IMR-90 (cell line): ENCODE results near the gene SURF2. TPM values are rescaled to one million over a fixed set of nuclear protein-coding genes. Genes with fewer than 3 reads are reported as not detected.
A peak's percentile ranks its signal among the peaks of the same experiment; 100 is the strongest.

Experiments used
- ATAC-seq: fragments of 200-7000 bp; cut with Tn5 transposase; 2 replicates; pipeline ENCODE4 v1.9.1; 2020; ENCODE audit warnings: low read depth, mild to moderate bottlenecking, moderate library complexity
- BruUV-seq: library from RNA; stranded (reverse); fragments of 400-500 nt; replicated peaks from 2 replicates; lab custom pipeline; 2021; lab: Mats Ljungman, UMichigan
- CTCF ChIA-PET: fragments of 300-600 bp; formaldehyde crosslinking; extraction: SDS; loops from one replicate; lab custom pipeline; 2021; ENCODE audit warnings: antibody characterized with exemption; lab: Yijun Ruan, JAX
- POLR2A ChIA-PET: fragments of 300-600 bp; sonication (Branson Sonifier 250); formaldehyde crosslinking; loops from one replicate; lab custom pipeline; 2022; ENCODE audit warnings: antibody characterized with exemption; ENCODE audit not compliant: unreplicated experiment; lab: Charles Lee
- DNase-seq: peaks from one replicate; pipeline ENCODE4 v3.0.0; 2013
- H2AFZ ChIP-seq: replicated peaks from 2 replicates; pipeline ENCODE3; 2013; ENCODE audit warnings: low read length, mild to moderate bottlenecking; ENCODE audit not compliant: poor library complexity
- H2AK5ac ChIP-seq: 2 replicates; pipeline ENCODE4 v1.6.1; 2013; ENCODE audit warnings: low read depth, low read length, inconsistent platforms
- H2AK9ac ChIP-seq: replicated peaks from 2 replicates; pipeline ENCODE3; 2013; ENCODE audit warnings: mild to moderate bottlenecking, low read depth, low read length, moderate library complexity; ENCODE audit not compliant: poor library complexity
- H2BK120ac ChIP-seq: 2 replicates; pipeline ENCODE4 v1.6.1; 2013; ENCODE audit warnings: low read depth, low read length, inconsistent platforms
- H2BK15ac ChIP-seq: 3 replicates; pipeline ENCODE4 v1.6.1; 2013; ENCODE audit warnings: low read depth, low read length, inconsistent platforms
- H2BK20ac ChIP-seq: 2 replicates; pipeline ENCODE4 v1.6.1; 2013; ENCODE audit warnings: low read depth, mild to moderate bottlenecking, inconsistent platforms, low read length, moderate library complexity
- H2BK5ac ChIP-seq: 2 replicates; pipeline ENCODE4 v1.6.1; 2013; ENCODE audit warnings: mild to moderate bottlenecking, low read depth, low read length, inconsistent platforms; ENCODE audit not compliant: poor library complexity, severe bottlenecking
- H3K14ac ChIP-seq: replicated peaks from 2 replicates; pipeline ENCODE4 v1.6.1; 2013; ENCODE audit warnings: low read depth, low read length, inconsistent platforms
- H3K18ac ChIP-seq: 2 replicates; pipeline ENCODE4 v1.6.1; 2013; ENCODE audit warnings: low read depth, low read length, control low read depth
- H3K23ac ChIP-seq: 2 replicates; pipeline ENCODE4 v1.6.1; 2013; ENCODE audit warnings: low read depth, low read length, inconsistent platforms
- H3K27ac ChIP-seq: 2 replicates; pipeline ENCODE4 v1.5.1; 2013; ENCODE audit warnings: mild to moderate bottlenecking, control low read depth, low read length; ENCODE audit not compliant: insufficient read depth
- H3K27me3 ChIP-seq: 2 replicates; pipeline ENCODE4 v1.6.1; 2013; ENCODE audit warnings: low read length; ENCODE audit not compliant: control insufficient read depth, insufficient read depth
- H3K36me3 ChIP-seq: 2 replicates; pipeline ENCODE4 v1.6.1; 2013; ENCODE audit warnings: low read length, mixed read lengths; ENCODE audit not compliant: control insufficient read depth, insufficient read depth
- H3K4ac ChIP-seq: 2 replicates; pipeline ENCODE4 v1.6.1; 2013; ENCODE audit warnings: low read depth, low read length, inconsistent platforms
- H3K4me1 ChIP-seq: 2 replicates; pipeline ENCODE4 v1.6.1; 2013; ENCODE audit warnings: low read length, mixed read lengths; ENCODE audit not compliant: control insufficient read depth, insufficient read depth
- H3K4me2 ChIP-seq: 2 replicates; pipeline ENCODE4 v1.6.1; 2013; ENCODE audit warnings: low read depth, mild to moderate bottlenecking, control low read depth, low read length, moderate library complexity
- H3K4me3 ChIP-seq: 2 replicates; pipeline ENCODE4 v1.5.1; 2013; ENCODE audit warnings: low read depth, mild to moderate bottlenecking, control low read depth, low read length, moderate library complexity; ENCODE audit not compliant: insufficient read depth
- H3K56ac ChIP-seq: 2 replicates; pipeline ENCODE4 v1.6.1; 2013; ENCODE audit warnings: low read length, inconsistent platforms; ENCODE audit not compliant: insufficient read depth; ENCODE audit errors: extremely low read depth
- H3K79me1 ChIP-seq, 2 experiments: 2 replicates each; pipeline ENCODE4 v1.6.1; 2013; ENCODE audit warnings: low read length in 2 of 2, inconsistent platforms in 1 of 2, low read depth in 1 of 2
- H3K9ac ChIP-seq: 2 replicates; pipeline ENCODE4 v1.6.1; 2013; ENCODE audit warnings: low read depth, low read length, control low read depth
- H3K9me1 ChIP-seq: 2 replicates; pipeline ENCODE4 v1.6.1; 2013; ENCODE audit warnings: low read length, inconsistent platforms; ENCODE audit not compliant: insufficient read depth
- H3K9me3 ChIP-seq: 2 replicates; pipeline ENCODE4 v1.6.1; 2013; ENCODE audit warnings: low read length; ENCODE audit not compliant: control insufficient read depth, insufficient read depth
- H4K20me1 ChIP-seq: 2 replicates; pipeline ENCODE4 v1.6.1; 2013; ENCODE audit warnings: low read length, inconsistent platforms; ENCODE audit not compliant: insufficient read depth
- H4K5ac ChIP-seq: 2 replicates; pipeline ENCODE4 v1.6.1; 2013; ENCODE audit warnings: mild to moderate bottlenecking, low read depth, low read length, control low read depth
- H4K8ac ChIP-seq, 2 experiments: 2 replicates each; pipeline ENCODE4 v1.6.1; 2013; ENCODE audit warnings: low read depth in 2 of 2, low read length in 2 of 2, control low read depth in 1 of 2, inconsistent platforms in 1 of 2
- H4K91ac ChIP-seq: 2 replicates; pipeline ENCODE4 v1.6.1; 2013; ENCODE audit warnings: low read depth, low read length, inconsistent platforms; ENCODE audit not compliant: insufficient read depth
- BHLHE40 ChIP-seq: fragments of 150-350 bp; IDR thresholded peaks from 2 replicates; pipeline ENCODE4 v1.6.1; 2016; ENCODE audit warnings: mild to moderate bottlenecking, low read depth, low read length
- CEBPB ChIP-seq: IDR thresholded peaks from 2 replicates; pipeline ENCODE4 v1.6.1; 2012; ENCODE audit warnings: low read depth, low read length, improper control_type of control experiment
- CHD1 ChIP-seq: IDR thresholded peaks from 2 replicates; pipeline ENCODE4 v1.6.1; 2012; ENCODE audit warnings: low read depth, low read length, improper control_type of control experiment
- CTCF ChIP-seq: conservative IDR thresholded peaks from 2 replicates; pipeline ENCODE4 v1.5.1; 2012; ENCODE audit warnings: mild to moderate bottlenecking, low read depth, low read length, improper control_type of control experiment
- FOS ChIP-seq: fragments of 150-350 bp; IDR thresholded peaks from 2 replicates; pipeline ENCODE4 v1.6.1; 2016; ENCODE audit warnings: low read depth, low read length
- MAFK ChIP-seq: IDR thresholded peaks from 2 replicates; pipeline ENCODE4 v1.6.1; 2012; ENCODE audit warnings: low read depth, low read length, improper control_type of control experiment
- MAZ ChIP-seq: IDR thresholded peaks from 2 replicates; pipeline ENCODE4 v1.6.1; 2012; ENCODE audit warnings: low read depth, mild to moderate bottlenecking, low read length, improper control_type of control experiment, moderate library complexity, borderline replicate concordance
- MXI1 ChIP-seq: IDR thresholded peaks from 2 replicates; pipeline ENCODE4 v1.6.1; 2012; ENCODE audit warnings: low read depth, mild to moderate bottlenecking, low read length, moderate library complexity, borderline replicate concordance
- POLR2A ChIP-seq: IDR thresholded peaks from 2 replicates; pipeline ENCODE4 v1.6.1; 2012; ENCODE audit warnings: mild to moderate bottlenecking, low read depth, low read length
- RAD21 ChIP-seq: IDR thresholded peaks from 2 replicates; pipeline ENCODE4 v1.6.1; 2012; ENCODE audit warnings: low read length, improper control_type of control experiment
- RCOR1 ChIP-seq: IDR thresholded peaks from 2 replicates; pipeline ENCODE4 v1.6.1; 2012; ENCODE audit warnings: mild to moderate bottlenecking, low read length, improper control_type of control experiment; ENCODE audit not compliant: insufficient replicate concordance
- RFX5 ChIP-seq: IDR thresholded peaks from 2 replicates; pipeline ENCODE4 v1.8.0; 2012; ENCODE audit warnings: low read depth, mild to moderate bottlenecking, low read length, moderate library complexity
- SMC3 ChIP-seq: fragments of 150-350 bp; IDR thresholded peaks from 2 replicates; pipeline ENCODE4 v1.6.1; 2016; ENCODE audit warnings: low read depth, mild to moderate bottlenecking, antibody characterized with exemption, low read length, moderate library complexity
- USF2 ChIP-seq: fragments of 150-350 bp; IDR thresholded peaks from 2 replicates; pipeline ENCODE4 v1.6.1; 2017; ENCODE audit warnings: mild to moderate bottlenecking, antibody characterized with exemption, low read length, low read depth
- WGBS, 2 experiments: methylation state at CpG; one replicate each; pipeline versions ENCODE4 v1.1.5 to v1.1.7; 2013; ENCODE audit warnings: missing lambda C conversion rate in 2 of 2; ENCODE audit not compliant: insufficient read length in 1 of 2; ENCODE audit errors: extremely low coverage in 2 of 2; 5-methylcytosine and 5-hydroxymethylcytosine counted together
- dilution Hi-C: fragments of 300-500 bp; cut with HindIII; formaldehyde crosslinking; loops from one replicate; pipeline ENCODE4 v1.14.3; 2018; ENCODE audit warnings: low sequenced_read_pairs; ENCODE audit not compliant: unreplicated experiment
- in situ Hi-C: fragments of 300-500 bp; cut with MboI; formaldehyde crosslinking; loops from 3 replicates; pipeline ENCODE4 v1.14.3; 2019; ENCODE audit warnings: low sequenced_read_pairs, inconsistent platforms, mixed read lengths
- intact Hi-C: fragments of 100-400 bp; cut with micrococcal nuclease; formaldehyde crosslinking; loops from 2 replicates; pipeline ENCODE4 v1.10.0; 2022
- polyA plus RNA-seq, 3 experiments: library from polyadenylated mRNA; depleted of rRNA; stranded (reverse); fragments of >200 nt; gene quantifications; 2 replicates each; pipeline ENCODE4 v1.2.3, GENCODE V29; 2012; ENCODE audit warnings: low replicate concordance in 1 of 3
- total RNA-seq: library from RNA; depleted of rRNA; stranded (reverse); fragments of >200 nt; gene quantifications from 2 replicates; pipeline ENCODE4 v1.2.3, GENCODE V29; 2012
- TF ChIP-seq, protein P1 (sequence below): fragments of 150-350 bp; IDR thresholded peaks from 2 replicates; pipeline ENCODE4 v1.6.1; 2016; ENCODE audit warnings: low read depth, mild to moderate bottlenecking, low read length, moderate library complexity, borderline replicate concordance

SURF2 gene
- total and polyA plus RNA-seq, 2 of the 4 experiments (the other 2 are of a cell fraction), result 9.9 to 16.3 TPM

GRCh38 chr9:133374612-133375115 is 18.3 kb downstream of the SURF2 start:
- 0 out of 2 replicates have a peak, but pooled peaks have one; percentile 1 for ATAC-seq

More at GRCh38 chr9:133374612-133375115, 18.3 kb downstream of the SURF2 start:
- peak overlapping the region; percentile 4; the same call in 1 of the 2 replicates for H4K5ac ChIP-seq
- H2BK5ac ChIP-seq, result peak overlapping the region; percentile 86
- peaks cover 11% of the 10 kb centered on the region for H3K4me1 ChIP-seq
- H3K23ac ChIP-seq, result peak overlapping the region; percentile 87
- H2AFZ ChIP-seq, result no peak overlapping the region
- H3K36me3 ChIP-seq, result peaks cover 30% of the 10 kb centered on the region
- no peaks in the 10 kb centered on the region for H3K9me3 ChIP-seq
- dilution Hi-C loops, result no loop called here
- intact Hi-C loops, result no loop called here
- H2AK5ac ChIP-seq, result peak overlapping the region; percentile 76
- peaks cover 21% of the 10 kb centered on the region for H3K9me1 ChIP-seq
- H2BK120ac ChIP-seq, result peak overlapping the region; percentile 58; the same call in 1 of the 2 replicates
- TF ChIP-seq BHLHE40 (no peak), RFX5 (no peak), FOS (peak; percentile 54; the same call in 1 of the 2 replicates), CHD1 (peak; percentile 56; the same call in 1 of the 2 replicates), POLR2A (peak; percentile 70; the same call in 1 of the 2 replicates), USF2 (no peak), RAD21 (no peak), SMC3 (no peak), MAZ (no peak), MXI1 (no peak), RCOR1 (no peak), MAFK (no peak), CTCF (no peak), CEBPB (peak; percentile 78)
- TF ChIP-seq, protein P1, sequence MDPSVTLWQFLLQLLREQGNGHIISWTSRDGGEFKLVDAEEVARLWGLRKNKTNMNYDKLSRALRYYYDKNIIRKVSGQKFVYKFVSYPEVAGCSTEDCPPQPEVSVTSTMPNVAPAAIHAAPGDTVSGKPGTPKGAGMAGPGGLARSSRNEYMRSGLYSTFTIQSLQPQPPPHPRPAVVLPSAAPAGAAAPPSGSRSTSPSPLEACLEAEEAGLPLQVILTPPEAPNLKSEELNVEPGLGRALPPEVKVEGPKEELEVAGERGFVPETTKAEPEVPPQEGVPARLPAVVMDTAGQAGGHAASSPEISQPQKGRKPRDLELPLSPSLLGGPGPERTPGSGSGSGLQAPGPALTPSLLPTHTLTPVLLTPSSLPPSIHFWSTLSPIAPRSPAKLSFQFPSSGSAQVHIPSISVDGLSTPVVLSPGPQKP, result no peak
- no peaks in the 10 kb centered on the region for H3K27me3 ChIP-seq
- H4K91ac ChIP-seq, result peak overlapping the region; percentile 49
- peak overlapping the region; percentile 69 for H3K4me3 ChIP-seq
- no TSS peak for BruUV-seq
- peaks cover 7 to 34% of the 10 kb centered on the region in 2 experiments; a peak in 3 of 4 replicates for H3K79me1 ChIP-seq
- H2BK20ac ChIP-seq, result no peak overlapping the region
- H4K8ac ChIP-seq, result peak overlapping the region; percentile 11 to 82; a peak in 2 of 4 replicates
- ChIA-PET CTCF (interaction anchor here (0.6 kb wide), 1 partner anchor 22 kb away, joined by 3 read pairs; no protein-coding TSS in a partner anchor), POLR2A (no interaction called here)
- in situ Hi-C loops, result no loop called here
- H2AK9ac ChIP-seq, result peak overlapping the region; percentile 94
- H3K4me2 ChIP-seq, result peak overlapping the region; percentile 97
- peak; percentile 68 for DNase-seq
- peak overlapping the region; percentile 91 for H3K56ac ChIP-seq
- 0 out of 3 replicates have a peak overlapping the region, but pooled peaks have one; percentile 3 for H2BK15ac ChIP-seq
- H3K18ac ChIP-seq, result no peak overlapping the region; the same call in 1 of the 2 replicates
- peak overlapping the region; percentile 89 for H3K14ac ChIP-seq
- no CpG with 5 or more reads among the region's 12 CpGs for WGBS, 2 experiments
- H3K4ac ChIP-seq, result peak overlapping the region; percentile 85
- H4K20me1 ChIP-seq, result peaks cover 56% of the 10 kb centered on the region
- H3K9ac ChIP-seq, result peak overlapping the region; percentile 97
- H3K27ac ChIP-seq, result peak overlapping the region; percentile 89
